ENCODE results near the gene HSPB9. TPM values are rescaled to one million over a fixed set of nuclear protein-coding genes. Genes with fewer than 3 reads are reported as not detected.

The HSPB9 gene, protein sequence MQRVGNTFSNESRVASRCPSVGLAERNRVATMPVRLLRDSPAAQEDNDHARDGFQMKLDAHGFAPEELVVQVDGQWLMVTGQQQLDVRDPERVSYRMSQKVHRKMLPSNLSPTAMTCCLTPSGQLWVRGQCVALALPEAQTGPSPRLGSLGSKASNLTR
- not detected in 2 replicates for total RNA-seq (2014; rRNA removed; shearing (Covaris generic))

DNA sequence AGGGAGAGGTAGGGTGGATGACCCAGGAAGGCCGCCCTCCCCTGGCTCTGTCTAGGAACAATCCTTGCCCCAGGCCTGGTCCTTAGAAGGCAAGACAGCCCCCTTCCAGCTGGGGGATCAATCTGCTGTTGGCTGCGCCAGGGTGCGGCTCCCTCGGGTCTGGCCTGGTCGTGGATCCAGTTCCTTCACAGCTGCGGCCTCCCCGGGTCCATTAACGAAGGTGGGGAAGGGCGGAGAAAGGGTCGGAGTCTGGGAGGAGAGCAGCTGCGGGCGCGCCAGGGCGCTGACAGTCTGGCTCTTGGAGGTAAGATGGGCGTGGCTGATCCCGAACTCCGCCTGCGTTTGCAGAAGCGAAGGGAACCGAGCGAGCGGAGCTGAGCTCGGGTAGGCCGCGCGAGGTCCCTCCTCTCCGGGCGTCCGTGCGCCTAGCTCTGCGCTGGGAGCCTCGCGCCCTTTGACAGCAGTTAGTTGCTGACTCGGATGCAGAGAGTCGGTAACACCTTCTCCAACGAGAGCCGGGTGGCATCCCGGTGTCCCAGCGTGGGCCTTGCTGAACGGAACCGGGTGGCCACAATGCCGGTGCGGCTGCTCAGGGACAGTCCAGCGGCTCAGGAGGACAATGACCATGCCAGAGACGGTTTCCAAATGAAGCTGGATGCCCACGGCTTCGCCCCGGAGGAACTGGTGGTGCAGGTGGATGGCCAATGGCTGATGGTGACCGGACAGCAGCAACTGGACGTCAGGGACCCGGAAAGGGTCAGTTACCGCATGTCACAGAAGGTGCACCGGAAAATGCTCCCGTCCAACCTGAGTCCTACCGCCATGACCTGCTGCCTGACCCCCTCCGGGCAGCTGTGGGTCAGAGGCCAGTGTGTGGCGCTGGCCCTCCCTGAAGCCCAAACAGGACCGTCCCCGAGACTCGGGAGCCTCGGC lies at the start of gene HSPB9:
Gene HSPB9 (plus strand): TSS at position 434 of the 933 bp plus-strand sequence. CDS start 47 bp downstream, at position 481.
- DNase-seq (ENCODE audit: low read depth), result no peak

DNA sequence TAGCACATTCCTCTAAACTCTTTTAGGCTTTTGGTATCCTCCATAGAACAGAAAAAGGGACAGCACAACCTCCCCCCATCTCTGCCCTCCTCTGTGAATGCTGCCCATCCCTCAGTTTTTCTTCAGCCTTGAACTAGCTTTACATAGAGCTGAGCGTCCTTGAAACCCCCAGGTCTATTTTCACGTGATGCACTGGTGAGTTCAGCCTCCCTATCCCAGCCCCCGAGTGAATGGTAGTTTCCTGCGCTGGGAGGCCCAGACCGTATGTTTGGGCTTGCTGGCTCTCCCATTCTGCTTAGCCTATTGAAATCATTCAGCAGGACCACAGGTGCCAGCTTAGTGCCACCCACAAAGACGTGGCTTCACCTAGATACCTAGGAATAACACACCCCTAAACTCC lies 46.8 kb upstream of the HSPB9 start:
- no peak for DNase-seq (ENCODE audit: low read depth)

DNA sequence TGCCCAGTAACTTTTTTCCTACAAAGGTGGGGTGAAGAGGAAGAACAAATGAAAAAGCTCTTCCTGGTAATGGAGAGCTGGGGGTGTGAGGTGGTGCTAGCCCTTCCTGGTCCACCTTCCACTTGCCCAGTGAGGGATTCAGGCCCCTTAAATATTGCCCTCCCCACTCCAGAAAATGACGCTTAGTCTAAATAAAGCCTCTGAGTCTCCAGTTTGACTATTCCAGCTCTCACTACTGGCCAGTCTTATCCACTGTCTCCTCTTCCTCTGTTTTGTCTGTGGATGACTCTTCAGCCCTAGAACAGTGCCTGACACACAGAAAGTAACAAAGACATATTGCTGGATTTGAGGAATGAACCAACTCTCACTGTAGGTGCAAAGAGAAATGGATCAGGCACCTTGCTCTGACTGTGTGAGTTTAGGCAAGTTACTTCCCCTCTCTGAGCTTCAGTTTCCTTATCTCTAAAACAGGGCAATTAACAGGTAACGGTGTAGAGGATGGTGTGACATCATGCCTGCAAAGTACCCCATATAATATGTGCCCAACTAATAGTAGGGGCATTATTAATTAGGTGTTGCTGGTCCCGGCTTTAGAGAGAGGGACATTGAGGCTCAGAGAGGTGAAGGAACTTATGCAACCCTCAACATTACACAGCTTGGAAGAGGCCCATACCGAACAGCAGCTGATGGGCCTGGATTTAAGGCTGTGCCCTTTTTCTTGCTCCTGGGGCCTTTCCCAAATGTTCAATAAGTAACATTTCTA lies 45.6 kb upstream of the HSPB9 start:
- DNase-seq (ENCODE audit: low read depth), result no peak

DNA sequence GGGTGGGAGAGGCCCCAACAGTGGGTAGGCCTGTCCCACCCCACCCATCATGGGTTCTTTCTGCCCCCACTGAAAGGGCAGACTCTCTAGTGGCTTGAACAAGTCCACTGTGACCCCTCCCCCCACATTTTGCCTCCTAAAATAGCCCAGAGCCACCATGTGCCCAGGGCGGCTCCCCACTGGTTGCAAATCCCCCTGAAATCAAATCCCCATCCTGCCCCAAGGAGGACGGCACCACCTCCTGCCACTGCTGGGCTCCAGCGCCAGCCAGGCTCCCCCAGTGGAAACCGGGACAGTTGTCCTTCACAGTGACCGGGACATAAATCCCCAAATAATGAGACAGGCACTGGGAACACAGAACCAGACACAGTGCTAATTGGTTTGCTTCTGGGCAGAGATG lies 44.8 kb upstream of the HSPB9 start:
- no peak for DNase-seq (ENCODE audit: low read depth)

DNA sequence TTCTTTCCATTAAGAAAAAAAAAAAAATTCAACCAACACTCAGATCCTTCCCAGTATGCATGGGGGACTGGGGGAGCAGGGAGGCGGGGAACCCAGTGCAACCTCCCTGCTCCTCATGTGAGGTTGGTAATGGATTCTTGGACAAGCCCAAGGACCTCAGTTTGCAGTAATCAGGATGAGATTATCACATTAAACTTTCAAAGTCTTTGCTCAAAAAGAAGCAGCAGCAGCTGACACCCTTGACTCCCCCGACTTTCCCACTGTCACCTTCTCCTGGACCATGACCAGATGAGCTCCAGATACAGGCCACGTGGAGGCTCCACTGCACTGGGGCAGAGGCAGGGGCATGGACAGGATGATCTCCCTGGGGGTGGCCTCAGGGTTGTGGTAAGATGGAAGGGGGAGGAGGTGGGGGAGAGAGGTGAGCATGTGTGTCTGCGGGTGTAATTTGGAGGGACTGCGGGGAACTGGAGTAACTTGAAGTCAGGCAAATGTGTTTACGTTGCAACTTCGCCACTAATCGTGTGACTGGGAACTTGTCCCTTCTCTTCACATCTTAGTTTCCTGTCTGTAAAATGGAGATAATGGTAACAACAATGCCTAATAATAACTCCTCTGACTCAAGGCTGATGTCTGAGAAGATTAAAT lies 44.1 kb upstream of the HSPB9 start:
- no peak for DNase-seq (ENCODE audit: low read depth)

DNA sequence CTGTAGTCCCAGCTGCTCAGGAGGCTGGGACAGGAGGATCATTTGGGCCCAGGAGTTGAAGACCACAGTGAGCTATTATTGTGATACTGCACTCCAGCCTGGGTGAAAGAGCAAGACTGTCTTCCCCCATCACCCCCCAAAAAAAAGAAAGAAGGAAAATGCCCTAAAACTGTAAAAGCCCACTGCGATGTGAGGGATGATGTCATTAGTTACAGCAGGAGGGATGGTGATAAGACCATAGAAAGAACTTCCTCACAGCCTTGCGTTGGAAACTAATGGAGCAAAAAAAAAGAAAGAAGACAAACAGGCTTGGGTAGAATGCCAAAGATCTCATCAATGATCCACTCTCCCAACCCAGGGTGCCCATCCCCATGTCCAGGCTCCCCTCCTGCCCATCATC lies 43.1 kb upstream of the HSPB9 start:
- DNase-seq (ENCODE audit: low read depth), result no peak

DNA sequence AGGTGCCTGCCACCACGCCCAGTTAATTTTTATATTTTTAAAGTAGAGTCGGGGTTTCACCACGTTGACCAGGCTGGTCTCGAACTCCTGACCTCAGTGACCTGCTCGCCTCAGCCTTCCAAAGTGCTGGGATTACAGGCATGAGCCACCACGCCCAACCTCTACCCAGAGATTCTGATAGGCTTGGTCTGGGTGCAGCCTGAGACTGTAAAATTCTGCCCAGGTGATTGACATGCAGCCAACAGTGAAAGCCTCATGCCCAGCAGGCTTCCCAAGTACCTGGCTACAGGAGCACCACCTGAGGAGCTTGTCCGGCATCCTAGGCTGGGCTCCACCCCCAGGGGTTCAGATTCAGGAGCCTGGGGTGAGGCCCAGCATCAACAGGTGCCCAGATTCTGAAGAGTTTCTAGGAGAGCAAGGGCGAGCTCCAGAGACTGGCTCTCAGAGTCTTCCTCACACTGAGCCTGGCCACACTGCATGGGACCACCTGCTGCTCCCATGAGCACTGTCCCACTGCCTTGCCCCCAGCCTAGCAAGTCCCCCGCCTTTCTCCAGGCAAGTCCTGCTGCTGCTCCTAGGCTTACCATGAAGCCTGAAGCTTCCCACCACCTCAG lies 41.0 kb upstream of the HSPB9 start:
- DNase-seq (ENCODE audit: low read depth), result no peak

DNA sequence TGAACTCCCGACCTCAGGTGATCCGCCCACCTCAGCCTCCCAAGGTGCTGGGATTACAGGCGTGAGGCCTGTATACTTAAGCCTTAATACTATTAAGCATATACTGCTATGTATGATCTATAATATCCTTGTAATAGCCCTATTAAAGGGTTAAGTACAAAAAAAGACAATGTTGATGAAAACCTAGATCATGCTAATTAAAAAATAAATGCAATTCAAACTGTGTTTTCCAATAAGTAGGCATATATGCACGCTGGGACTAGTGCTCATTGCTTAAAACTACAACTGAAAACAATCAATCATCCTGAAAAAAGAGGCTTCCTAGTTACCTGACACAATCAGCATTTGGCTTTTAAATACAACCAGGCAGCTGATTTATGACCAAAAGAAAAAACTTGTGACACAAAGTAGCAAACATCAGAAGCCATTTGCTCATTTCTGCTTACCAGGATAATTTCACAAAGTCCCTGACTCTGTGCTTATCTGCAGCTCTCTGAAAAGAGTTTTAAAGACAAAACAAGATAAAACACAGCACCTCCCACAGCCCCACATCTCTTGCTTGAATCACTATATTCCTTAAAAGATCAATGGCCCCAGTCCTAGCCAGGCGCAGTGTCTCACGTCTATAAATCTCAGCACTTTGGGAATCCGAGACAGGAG lies 35.4 kb upstream of the HSPB9 start:
- no peak for DNase-seq (ENCODE audit: low read depth)

DNA sequence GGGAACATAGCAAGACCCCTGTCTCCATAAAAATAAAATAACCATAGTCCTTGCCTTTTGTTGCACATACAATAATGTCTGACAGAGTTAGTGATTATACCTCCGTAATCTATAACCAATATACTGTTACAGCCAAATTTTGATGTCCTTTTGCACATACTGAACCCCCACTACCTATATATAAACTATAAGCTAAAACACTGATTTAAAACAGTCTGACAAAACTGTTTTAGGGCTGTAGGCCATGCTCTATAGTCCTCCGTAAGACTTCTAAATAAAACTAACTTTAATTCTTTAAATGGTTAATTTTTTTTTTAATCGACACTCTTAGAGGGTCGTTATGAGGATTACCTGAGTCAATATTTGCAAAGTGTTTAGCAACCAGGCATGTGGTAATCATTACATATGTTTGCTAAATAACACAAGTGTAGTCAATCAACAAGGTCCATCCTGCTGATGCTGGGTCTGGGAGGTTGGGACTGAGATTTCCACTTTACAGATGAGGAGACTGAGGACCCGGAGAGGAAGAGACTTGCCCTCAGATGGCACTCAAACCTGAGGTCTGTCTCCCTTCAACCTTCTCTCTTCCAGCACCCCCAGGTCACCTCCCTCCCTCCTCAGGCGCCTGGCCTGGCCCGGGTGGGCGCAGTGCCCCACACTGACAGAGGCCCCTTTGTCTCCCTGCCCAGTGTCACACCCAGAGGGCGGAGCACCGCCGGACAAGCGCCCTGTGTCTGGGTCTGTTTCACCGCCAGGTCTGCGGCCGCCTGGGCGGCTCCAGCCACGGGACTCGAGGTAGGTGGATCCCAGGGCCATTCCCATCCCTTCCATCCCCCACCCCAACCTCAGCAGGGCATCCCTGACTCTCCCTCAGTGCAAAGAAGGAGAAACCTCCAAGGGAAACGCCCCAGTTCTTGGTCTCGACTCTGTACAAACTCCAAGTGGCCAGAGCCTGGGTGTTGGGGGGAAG lies 34.6 kb upstream of the HSPB9 start:
- DNase-seq (ENCODE audit: low read depth), result no peak

DNA sequence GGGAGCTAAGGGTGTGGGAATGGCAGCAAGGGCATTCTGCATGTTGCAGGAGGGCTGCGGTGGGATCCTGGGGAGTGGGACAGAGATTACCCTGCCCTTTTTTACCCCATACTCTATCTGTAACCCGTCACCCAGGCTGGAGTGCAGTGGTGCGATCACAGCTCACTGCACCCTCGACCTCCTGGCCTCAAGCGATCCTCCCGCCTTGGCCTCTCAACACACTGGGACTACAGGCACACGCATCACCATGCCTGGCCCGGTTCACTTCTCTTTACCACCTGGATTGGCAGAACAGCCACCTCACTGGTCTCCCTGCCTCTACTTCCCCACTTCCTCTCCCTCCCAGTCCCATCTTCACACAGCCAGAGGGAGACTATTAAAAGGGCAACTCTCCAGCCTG lies 33.9 kb upstream of the HSPB9 start:
- DNase-seq (ENCODE audit: low read depth), result no peak

DNA sequence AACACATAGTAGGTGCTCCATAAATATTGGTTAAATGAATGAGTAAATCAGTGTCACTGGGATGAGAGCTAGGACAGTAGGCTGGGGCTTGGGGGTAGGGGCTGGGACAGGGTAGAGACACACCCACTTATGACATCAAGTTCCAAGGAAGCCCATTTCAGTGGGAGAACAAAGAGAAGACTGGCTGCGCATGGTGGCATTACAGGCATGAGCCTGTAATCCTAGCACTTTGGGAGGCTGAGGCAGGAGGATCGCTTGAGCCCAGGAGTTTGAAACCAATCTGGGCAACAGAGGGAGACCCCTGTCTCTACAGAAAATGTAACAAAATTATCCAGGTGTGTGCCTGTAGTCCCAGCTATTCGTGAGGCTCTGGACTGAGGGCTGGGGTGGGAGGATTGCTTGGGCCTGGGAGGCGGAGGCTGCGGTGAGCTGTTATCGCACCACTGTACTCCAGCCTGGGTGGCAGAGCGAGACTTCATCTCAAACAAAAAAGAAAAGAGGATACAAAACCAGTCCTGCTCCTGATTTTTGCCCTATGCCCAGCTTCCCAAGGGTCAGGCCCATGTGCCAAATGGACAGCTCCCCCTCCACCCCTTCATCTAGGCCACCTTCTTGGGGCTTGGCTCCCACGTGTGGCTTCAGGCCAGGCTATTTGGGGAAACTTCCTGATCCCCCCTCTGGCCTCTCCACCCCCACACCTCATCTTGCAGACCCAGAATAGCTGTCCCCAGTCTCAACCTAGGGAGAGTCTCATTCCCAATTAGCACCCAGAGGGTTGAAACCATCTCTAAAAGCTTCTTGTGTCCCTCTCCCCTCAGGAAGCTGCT lies 31.4 kb upstream of the HSPB9 start:
- DNase-seq (ENCODE audit: low read depth), result no peak

DNA sequence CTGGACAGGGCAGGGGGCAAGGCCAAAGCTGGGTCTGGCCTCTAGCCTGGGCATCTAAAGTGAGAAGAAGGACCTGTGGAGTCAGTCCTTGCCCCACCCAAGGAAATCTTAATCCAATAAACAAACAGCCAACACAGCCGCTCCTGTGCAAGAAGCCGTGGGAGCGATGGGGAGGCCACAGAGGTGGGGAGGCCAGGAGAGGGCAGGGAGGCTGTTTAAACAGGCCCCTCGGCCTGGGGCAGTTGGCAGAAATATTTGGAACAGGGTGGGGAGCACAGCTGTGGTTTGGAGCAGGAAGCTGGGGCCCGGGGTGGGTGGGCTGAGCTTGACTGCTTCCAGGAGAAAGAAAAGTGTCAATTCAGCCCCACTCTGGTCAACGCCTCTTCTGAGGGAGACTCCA lies 29.7 kb upstream of the HSPB9 start:
- no peak for DNase-seq (ENCODE audit: low read depth)

DNA sequence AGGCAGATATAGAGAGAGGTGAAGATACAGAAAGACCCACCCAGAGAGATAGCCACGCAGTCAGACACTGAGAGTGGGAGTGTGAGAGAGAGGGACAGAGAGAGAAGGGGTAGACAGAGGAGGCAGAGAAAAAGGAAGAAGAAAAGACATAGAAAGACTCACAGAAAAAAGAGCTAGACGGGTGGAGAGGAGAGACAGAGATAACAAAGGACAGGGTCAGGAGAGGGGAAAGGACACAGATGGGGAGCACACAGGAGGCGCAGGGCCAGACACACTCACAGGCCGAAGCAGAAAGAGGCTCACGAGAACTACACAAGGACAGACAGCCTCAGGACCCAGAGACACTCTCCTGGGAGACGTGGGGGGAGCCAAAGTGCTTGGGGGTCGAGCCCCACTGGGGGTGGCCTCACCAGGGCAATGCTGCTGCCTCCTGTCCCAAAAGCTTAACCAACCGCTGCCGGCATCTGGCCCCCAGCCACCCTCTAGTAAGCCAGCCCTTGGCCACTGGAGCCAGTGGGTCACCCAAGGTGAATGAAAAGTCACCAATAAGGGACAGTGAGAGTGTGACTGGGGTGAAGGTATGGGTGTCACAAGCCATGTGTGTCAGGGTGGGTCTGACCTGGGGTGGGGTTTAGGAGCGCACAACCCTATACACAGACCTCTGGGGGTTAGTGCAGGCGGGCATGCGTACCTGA lies 28.1 kb upstream of the HSPB9 start:
- DNase-seq (ENCODE audit: low read depth), result no peak

DNA sequence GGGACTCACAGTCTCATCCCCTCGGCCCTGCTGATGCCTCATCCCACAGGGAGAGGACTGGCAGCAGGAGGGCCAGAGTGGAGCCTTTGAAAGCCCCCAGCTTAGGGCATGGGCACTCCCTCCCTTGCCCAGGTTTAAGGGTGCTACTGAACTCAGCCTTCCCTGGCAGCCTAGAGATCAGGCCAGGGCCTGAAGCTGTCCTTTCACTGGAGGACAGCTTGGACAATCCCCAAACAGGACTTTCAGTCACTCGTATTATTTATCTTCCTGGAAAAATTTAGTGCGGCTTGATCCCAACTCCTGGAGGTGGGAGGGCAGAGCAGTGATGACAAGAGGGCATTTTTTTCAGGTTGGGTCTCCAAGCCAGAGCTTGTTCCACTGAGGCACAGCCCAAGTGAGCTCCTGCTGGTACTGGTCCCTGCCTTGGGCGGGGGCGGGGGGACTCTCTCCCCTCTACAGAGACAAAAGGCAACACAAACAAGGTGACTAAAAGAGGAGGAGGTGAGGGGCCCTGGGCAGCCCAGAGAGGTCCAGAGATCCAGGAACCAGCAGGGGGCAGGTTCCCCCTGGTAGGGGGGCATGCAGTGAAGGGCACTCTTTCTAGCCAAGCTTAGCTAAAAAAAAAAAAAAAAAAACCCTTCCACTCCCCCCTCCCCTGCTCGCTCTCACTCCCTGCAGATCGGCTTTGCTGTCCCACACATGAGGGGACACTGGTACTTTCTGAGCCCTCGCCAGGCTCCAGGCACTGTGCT lies 26.1 kb upstream of the HSPB9 start:
- no peak for DNase-seq (ENCODE audit: low read depth)

DNA sequence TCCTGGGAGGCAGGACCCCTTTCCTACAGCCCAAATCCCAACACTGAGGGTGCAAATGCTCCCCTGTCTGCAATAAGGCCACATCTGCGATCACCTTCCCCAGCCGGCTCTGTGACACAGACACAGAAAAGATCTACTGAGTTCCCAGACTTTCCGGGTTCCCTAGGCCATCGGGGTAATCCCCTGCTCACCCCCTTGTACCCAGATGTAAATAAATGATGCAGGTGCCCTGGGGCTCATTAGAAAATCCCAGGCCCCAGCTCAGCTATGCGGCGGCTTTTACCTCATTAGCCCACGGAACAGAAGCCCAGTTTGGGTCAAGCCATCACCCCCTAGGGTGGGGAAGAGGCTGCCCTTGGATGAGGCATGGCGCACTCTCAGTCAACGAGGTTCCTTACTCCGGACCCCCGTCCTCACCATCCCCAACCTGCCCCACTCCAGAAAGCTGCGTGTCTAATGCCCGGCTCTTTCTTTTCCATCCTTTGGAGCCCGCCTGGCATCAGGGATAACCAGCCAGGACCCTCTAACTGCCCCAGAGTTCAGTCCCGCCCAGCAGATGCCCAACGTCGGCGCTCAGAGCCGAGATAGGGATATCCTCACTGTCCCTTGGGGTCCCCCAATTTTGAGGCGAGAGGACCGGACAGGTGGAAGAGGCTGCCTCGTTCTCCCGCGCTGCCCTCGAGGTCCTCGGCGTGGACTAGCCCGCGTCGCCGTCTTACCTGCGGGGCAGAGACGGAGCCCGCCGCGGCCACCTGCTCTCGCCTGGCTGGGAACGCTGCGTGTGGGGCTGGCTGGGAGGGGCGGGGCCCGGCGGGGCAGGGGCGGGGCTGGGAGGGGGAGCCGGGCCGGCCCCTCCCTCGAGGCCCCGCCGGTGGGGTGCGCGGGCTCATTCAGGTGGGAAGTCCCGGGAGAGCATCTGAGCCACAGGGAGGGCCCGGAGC lies 24.6 kb upstream of the HSPB9 start, which contains the start of gene ZNF385C:
Gene ZNF385C (minus strand): TSS at position 783 of the 941 bp plus-strand sequence. CDS start 35,417 bp downstream, outside the sequence.
- no peak for DNase-seq (ENCODE audit: low read depth)

DNA sequence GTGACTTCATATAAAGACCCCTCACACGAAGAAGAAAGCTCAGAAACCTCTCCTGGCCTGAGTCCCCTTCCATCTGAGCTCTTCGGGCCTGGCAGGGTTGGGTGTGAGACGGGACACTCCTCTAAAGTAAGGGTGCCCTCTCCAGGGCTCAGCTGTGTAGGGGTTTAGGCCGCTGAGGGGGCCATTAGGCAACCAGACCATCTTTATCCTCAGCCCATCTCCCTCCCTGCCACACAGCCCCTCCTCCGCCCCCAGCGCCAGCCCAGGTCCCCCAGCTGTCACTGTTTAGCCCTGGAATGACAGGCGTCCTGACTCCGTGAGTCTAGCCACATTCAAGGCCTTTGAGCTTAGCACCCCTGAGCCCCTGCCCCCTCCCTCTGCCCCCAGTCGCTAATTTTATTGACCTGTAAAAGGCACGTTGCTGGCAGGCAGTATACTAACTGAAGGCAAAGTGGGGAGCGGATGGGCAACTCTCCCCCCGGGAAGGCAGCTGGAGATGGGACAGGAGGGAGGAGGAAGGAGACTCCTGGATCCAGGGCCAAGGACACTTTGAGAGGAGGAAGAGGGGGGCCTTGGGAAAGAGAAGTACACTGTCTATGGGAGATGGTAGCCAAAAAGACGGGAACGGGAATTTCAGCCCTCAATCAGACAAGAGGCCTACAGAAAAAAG lies 23.7 kb upstream of the HSPB9 start:
- no peak for DNase-seq (ENCODE audit: low read depth)
